ENCODE data around the gene MTHFD1L.
A peak's percentile ranks its signal among the peaks of the same experiment; 100 is the strongest.
"Not testable (repeated sequence)": the region's sequence is repeated elsewhere in the genome, so short reads cannot be mapped to it uniquely, and the experiment has no call there.

The MTHFD1L gene

GRCh38 chr6:150865406-150866146 is at the start of gene MTHFD1L:
MTHFD1L (plus strand) TSS chr6:150865702; CDS start chr6:150865823, 121 bp downstream.
- DNase-seq (ENCODE audit: low read depth) = peak; percentile 50

- not testable (repeated sequence) for DNase-seq (ENCODE audit: low read depth)
Observed at GRCh38 chr6:150816554-150816953, 48.9 kb upstream of the MTHFD1L start.

- DNase-seq (ENCODE audit: low read depth) = no peak
Observed at GRCh38 chr6:150822932-150823331, 42.6 kb upstream of the MTHFD1L start.

GRCh38 chr6:150826788-150827187 is 38.7 kb upstream of the MTHFD1L start:
- no peak for DNase-seq (ENCODE audit: low read depth)

- not testable (repeated sequence) for DNase-seq (ENCODE audit: low read depth)
Observed at GRCh38 chr6:150828107-150828506, 37.4 kb upstream of the MTHFD1L start.

- no peak for DNase-seq (ENCODE audit: low read depth)
Observed at GRCh38 chr6:150830439-150831165, 34.9 kb upstream of the MTHFD1L start.

- DNase-seq (ENCODE audit: low read depth) = no peak
Observed at GRCh38 chr6:150831577-150831976, 33.9 kb upstream of the MTHFD1L start.

GRCh38 chr6:150835620-150836019 is 29.9 kb upstream of the MTHFD1L start:
- DNase-seq (ENCODE audit: low read depth) = no peak

GRCh38 chr6:150840185-150840584 is 25.3 kb upstream of the MTHFD1L start:
- DNase-seq (ENCODE audit: low read depth) = no peak

- no peak for DNase-seq (ENCODE audit: low read depth)
Observed at GRCh38 chr6:150841189-150841588, 24.3 kb upstream of the MTHFD1L start.

- no peak for DNase-seq (ENCODE audit: low read depth)
Observed at GRCh38 chr6:150841697-150842096, 23.8 kb upstream of the MTHFD1L start.

- no peak for DNase-seq (ENCODE audit: low read depth)
Observed at GRCh38 chr6:150844371-150844770, 21.1 kb upstream of the MTHFD1L start.

- no peak for DNase-seq (ENCODE audit: low read depth)
Observed at GRCh38 chr6:150846641-150847040, 18.9 kb upstream of the MTHFD1L start.

GRCh38 chr6:150848400-150848799 is 17.1 kb upstream of the MTHFD1L start:
- DNase-seq (ENCODE audit: low read depth) = no peak

GRCh38 chr6:150854392-150854791 is 11.1 kb upstream of the MTHFD1L start:
- not testable (repeated sequence) for DNase-seq (ENCODE audit: low read depth)

- not testable (repeated sequence) for DNase-seq (ENCODE audit: low read depth)
Observed at GRCh38 chr6:150855171-150855570, 10.3 kb upstream of the MTHFD1L start.

GRCh38 chr6:150857062-150857944 is 8.2 kb upstream of the MTHFD1L start:
- DNase-seq (ENCODE audit: low read depth) = no peak

- DNase-seq (ENCODE audit: low read depth) = no peak
Observed at GRCh38 chr6:150857945-150858308, 7.6 kb upstream of the MTHFD1L start.

- DNase-seq (ENCODE audit: low read depth) = not testable (repeated sequence)
Observed at GRCh38 chr6:150861448-150862168, 3.9 kb upstream of the MTHFD1L start.

GRCh38 chr6:150863213-150863928 is 2.1 kb upstream of the MTHFD1L start:
- no peak for DNase-seq (ENCODE audit: low read depth)

- no peak for DNase-seq (ENCODE audit: low read depth)
Observed at GRCh38 chr6:150865043-150865405, 478 bp upstream of the MTHFD1L start.

All from stimulated activated CD8-positive, alpha-beta memory T cell treated with anti-CD3 and anti-CD28 coated beads, Interleukin-7, amount 100 ng/mL, for 24 hours (primary cell).